Activated T-helper 1 cell treated with anti-CD3 and anti-CD28 coated beads, Interleukin-12 subunit alpha, Interleukin-12 subunit beta, Interleukin-2, Interleukin-4 antibody, amounts not matched to agents 30 ng/mL and 10 ng/mL and 1 ng/mL, durations not matched to agents 14 hours and 24 hours and 36 hours (primary cell): ENCODE measurements around the gene TRIM50. TPM values are rescaled to one million over a fixed set of nuclear protein-coding genes. Genes with fewer than 3 reads are reported as not detected.
A peak's percentile ranks its signal among the peaks of the same experiment; 100 is the strongest.
"Not testable (repeated sequence)": the region's sequence is repeated elsewhere in the genome, so short reads cannot be mapped to it uniquely, and the experiment has no call there.

Experiments used
- DNase-seq: peaks from one replicate; pipeline ENCODE4 v3.0.0; 2021; ENCODE audit warnings: low spot score
- H3K27ac Mint-ChIP-seq: one replicate; pipeline ENCODE4 v1.8.0; 2021; ENCODE audit warnings: mild to moderate bottlenecking, mixed read lengths
- H3K27me3 Mint-ChIP-seq: one replicate; pipeline ENCODE4 v1.8.0; 2022; ENCODE audit warnings: mild to moderate bottlenecking, moderate library complexity, mixed read lengths; ENCODE audit not compliant: insufficient read depth
- H3K36me3 Mint-ChIP-seq: one replicate; pipeline ENCODE4 v1.8.0; 2021; ENCODE audit warnings: low read depth, mixed read lengths
- H3K4me1 Mint-ChIP-seq: one replicate; pipeline ENCODE4 v1.8.0; 2021; ENCODE audit warnings: low read depth, mixed read lengths
- H3K4me3 Mint-ChIP-seq: one replicate; pipeline ENCODE4 v1.8.0; 2021; ENCODE audit warnings: mild to moderate bottlenecking, moderate library complexity, mixed read lengths
- H3K9me3 Mint-ChIP-seq: one replicate; pipeline ENCODE4 v1.8.0; 2021; ENCODE audit warnings: mixed read lengths
- intact Hi-C: fragments of 100-400 bp; cut with micrococcal nuclease; formaldehyde crosslinking; loops from one replicate; pipeline ENCODE4 v1.15.1; 2024
- total RNA-seq: library from RNA; stranded (reverse); gene quantifications from 2 replicates; pipeline ENCODE4 v1.2.3, GENCODE V29; 2022

TRIM50 gene
- total RNA-seq, 1 donor from 2014 or later = not detected

DNA sequence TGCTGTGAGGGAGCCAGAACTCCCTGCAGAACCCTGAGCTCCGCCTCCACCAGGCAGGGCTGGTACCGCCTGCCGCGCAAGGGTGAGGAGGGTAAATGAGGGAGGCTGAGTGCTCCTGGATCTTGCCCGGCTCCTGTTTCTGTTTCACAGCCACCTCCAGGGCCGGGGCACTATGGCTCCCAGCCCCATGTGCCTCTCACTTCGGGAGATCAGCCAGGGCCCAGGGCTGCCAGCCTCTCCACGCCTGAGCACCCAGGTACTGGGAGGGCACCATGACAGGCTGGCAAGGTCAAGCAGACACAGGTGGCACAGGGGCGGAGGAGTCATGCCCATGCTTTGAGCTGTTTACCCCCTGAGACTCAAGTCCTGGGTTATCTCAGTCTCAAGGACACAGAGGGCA lies 8.3 kb downstream of the TRIM50 start:
- H3K27ac Mint-ChIP-seq, intact Hi-C loops, DNase-seq, H3K27me3 Mint-ChIP-seq, H3K4me1 Mint-ChIP-seq, H3K4me3 Mint-ChIP-seq, H3K9me3 Mint-ChIP-seq, H3K36me3 Mint-ChIP-seq: not testable (repeated sequence)

DNA sequence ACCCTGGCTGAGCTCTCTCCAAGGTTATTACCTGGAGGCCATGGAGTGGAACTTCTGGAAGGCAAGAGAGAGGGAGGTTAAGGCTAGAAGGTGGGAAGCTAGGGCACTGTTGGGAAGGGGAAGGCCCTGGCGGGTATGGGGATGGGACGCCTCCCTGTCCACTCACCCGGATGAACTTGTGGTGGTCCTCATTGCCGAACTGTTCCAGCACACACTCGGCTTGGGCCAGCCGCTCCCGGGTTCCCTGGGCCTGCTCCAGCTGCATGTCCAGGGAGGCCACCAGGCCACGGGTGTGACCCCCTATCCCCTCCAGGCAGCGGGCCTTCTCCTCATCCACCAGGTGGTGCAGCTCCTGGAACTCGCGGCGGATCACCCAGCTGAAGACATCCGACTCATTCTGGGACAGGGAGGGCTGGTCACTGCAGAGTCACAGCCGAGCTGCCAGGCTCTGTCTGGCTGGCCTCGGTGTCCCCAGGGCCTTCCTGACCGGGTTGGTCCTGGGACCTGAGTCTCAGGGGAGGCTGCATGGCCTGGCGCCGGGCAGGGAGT lies 9.2 kb downstream of the TRIM50 start:
- H3K9me3 Mint-ChIP-seq, H3K36me3 Mint-ChIP-seq, intact Hi-C loops, H3K4me3 Mint-ChIP-seq, H3K27me3 Mint-ChIP-seq, H3K4me1 Mint-ChIP-seq, DNase-seq, H3K27ac Mint-ChIP-seq: not testable (repeated sequence)

DNA sequence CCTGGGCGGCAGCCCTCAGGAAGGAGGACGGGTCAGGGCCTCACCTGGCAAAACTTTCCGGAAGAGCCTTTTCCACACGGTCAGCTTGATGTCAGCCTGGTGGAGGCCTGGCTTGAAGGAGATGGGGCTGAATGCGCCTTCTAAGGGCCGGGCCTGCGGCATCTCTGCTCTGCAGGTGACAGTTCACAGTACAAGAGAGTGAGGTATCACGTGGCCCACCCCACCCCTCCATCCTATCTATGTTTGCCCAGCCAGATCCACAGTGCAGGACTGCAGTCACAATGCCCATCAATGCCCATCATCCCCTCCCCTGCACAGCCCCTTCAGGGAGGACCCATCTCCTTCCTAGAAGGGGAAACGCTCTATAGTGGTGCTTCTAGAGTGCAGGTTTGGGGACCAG lies 11.4 kb downstream of the TRIM50 start:
- no peak for DNase-seq
- Mint-ChIP-seq H3K4me1 (no peaks in the 10 kb centered on the region), H3K9me3 (no peaks in the 10 kb centered on the region), H3K27me3 (no peaks in the 10 kb centered on the region), H3K4me3 (no peak overlapping the region), H3K36me3 (no peaks in the 10 kb centered on the region), H3K27ac (no peak overlapping the region)
- intact Hi-C loops = no loop called here

DNA sequence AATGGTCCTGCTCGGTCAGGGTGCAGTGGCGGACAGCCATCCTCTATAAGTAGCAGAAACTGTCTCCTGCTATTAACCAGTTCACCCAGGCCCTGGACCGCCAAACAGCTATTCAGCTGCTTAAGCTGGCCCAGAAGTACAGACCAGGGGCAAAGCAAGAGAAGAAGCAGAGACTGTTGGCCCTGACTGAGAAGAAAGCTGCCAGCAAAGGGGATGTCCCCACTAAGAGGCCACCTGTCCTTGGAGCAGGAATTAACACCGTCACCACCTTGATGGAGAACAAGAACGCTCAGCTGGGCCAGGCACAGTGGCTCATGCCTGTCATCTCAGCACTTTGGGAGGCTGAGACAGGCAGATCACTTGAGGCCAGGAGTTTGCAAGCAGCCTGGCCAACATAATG lies 13.6 kb downstream of the TRIM50 start:
- Mint-ChIP-seq H3K4me3 (no peak overlapping the region), H3K27me3 (no peaks in the 10 kb centered on the region), H3K27ac (no peak overlapping the region), H3K9me3 (no peaks in the 10 kb centered on the region), H3K36me3 (no peaks in the 10 kb centered on the region), H3K4me1 (no peaks in the 10 kb centered on the region)
- intact Hi-C loops = no loop called here
- no peak for DNase-seq

DNA sequence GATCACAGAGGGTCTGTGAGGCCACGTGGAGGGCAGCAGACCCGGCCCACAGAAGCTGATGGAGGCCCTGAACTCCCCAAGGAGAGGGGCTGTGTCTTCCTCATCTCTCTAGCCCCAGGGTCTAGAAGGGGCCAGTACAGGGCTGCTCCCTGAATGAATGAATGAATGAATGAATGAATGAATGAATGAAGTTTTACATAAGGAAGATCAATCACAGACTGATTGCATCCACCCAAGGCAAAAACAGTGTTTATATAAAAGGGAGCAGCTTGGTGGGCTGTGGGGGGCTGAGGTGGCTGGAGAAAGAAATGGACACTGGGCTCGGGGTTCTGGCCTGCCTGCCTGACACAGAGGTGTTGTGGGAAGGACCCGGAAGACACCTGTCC lies 14.4 kb downstream of the TRIM50 start:
- Mint-ChIP-seq H3K36me3 (peaks cover 4% of the 10 kb centered on the region), H3K27me3 (no peaks in the 10 kb centered on the region), H3K4me3 (no peak overlapping the region)

DNA sequence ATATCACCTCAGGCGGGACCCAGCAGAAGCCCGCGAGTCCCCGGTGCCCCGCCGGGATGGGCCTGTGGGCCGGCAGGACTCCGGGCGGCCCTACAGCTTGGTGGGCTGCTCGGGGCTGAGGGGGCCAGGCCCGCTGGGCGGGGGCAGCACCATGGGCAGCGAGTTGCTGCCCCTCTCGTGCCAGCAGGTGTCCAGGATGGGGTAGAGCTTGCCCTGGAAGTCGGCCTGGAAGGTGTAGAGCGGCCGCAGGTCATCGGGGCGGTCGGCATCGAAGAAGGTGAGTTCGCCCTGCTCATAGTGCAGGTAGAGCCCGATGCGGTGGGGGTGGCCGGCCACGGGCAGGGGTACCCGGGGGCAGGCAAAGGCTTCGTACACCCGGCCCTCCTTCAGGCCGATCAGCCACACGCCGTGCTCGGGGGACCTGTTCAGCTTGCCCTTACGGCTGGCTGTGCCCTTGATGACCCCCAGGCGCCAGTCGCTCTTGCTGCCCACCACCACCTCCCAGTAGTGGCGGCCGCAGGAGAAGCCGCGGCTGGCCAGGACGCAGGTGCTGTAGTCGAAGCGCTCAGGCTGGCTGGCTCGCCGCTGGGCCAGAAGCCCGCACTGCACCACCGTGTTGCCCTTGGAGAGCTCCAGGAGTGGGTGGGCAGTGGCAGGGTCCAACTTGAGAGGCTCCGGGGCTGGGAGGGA lies 14.9 kb downstream of the TRIM50 start:
- no peaks in the 10 kb centered on the region for H3K27me3 Mint-ChIP-seq
- no peak overlapping the region for H3K27ac Mint-ChIP-seq
- no peaks in the 10 kb centered on the region for H3K9me3 Mint-ChIP-seq
- peaks cover 8% of the 10 kb centered on the region for H3K4me1 Mint-ChIP-seq
- H3K4me3 Mint-ChIP-seq = no peak overlapping the region
- intact Hi-C loops = no loop called here
- DNase-seq = no peak
- peaks cover 4% of the 10 kb centered on the region for H3K36me3 Mint-ChIP-seq

More for the DNA sequence above, 14.4 kb downstream of the TRIM50 start:
- peaks cover 4% of the 10 kb centered on the region for H3K4me1 Mint-ChIP-seq
- intact Hi-C loops = no loop called here
- no peak overlapping the region for H3K27ac Mint-ChIP-seq
- no peak for DNase-seq
- H3K9me3 Mint-ChIP-seq = no peaks in the 10 kb centered on the region

DNA sequence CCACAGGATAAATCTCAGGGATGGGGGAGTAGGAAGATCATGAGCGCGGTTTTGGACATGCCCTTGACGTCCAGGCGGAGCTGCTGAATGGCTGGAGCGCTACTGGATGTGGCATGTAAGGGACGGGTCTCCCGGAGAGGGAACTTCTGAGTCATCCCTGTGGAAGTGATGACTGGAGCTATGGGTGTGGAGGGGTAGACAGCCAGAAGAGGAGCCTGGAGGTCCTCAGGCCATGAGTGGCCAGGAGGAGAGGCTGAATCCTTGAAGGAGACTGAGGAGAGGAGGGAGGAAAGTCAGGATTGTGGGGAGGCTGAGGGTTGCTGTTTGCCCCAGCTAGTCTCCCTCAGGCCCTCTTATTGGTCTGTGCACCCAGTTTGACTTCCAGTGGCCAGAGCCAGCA lies 16.5 kb downstream of the TRIM50 start:
- H3K4me1 Mint-ChIP-seq = peaks cover 22% of the 10 kb centered on the region
- H3K27ac Mint-ChIP-seq = peak overlapping the region; percentile 15
- intact Hi-C loops, DNase-seq, H3K4me3 Mint-ChIP-seq, H3K9me3 Mint-ChIP-seq, H3K27me3 Mint-ChIP-seq: not testable (repeated sequence)
- peaks cover 15% of the 10 kb centered on the region for H3K36me3 Mint-ChIP-seq

DNA sequence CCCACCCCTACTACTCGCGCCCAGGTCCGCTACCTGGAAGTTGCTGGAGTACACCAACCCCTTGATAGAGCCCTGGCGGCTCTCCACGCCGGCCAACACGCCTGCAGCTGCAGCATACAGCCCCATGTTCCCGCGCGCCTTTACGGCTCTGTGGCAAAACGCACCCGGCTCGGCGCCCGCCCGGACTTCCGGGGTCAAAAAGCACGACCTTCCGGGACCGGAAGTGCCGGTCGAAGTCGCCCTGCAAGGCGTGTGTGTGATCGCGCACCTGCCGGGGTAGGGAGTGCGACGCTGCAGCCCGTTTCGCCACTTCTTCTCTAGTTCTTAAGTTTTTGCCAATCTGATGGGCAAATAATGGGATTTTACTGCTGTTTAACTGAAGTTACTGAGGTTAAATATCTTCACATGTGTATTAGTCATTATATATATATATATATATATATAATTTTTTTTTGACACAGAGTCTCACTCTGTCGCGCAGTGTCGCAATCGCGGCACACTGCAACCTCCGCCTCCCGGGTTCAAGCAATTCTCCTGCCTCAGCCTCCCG lies 19.1 kb downstream of the TRIM50 start, which contains the start of gene NSUN5:
TSS of gene NSUN5 (minus strand) at position 162 of the 550 bp plus-strand sequence. CDS start at position 126, 36 bp downstream.
- peaks cover 25% of the 10 kb centered on the region for H3K36me3 Mint-ChIP-seq
- H3K27me3 Mint-ChIP-seq = no peaks in the 10 kb centered on the region
- no peaks in the 10 kb centered on the region for H3K9me3 Mint-ChIP-seq
- H3K4me3 Mint-ChIP-seq = peak within 1 kb of the TSS; percentile 100
- intact Hi-C loops = loop anchor here (1.0 kb wide), 1 partner anchor 214 kb away; the partner anchor contains the start of gene BAZ1B
- peaks cover 27% of the 10 kb centered on the region for H3K4me1 Mint-ChIP-seq
- DNase-seq = peak; percentile 88
- H3K27ac Mint-ChIP-seq = peak within 1 kb of the TSS; percentile 96

DNA sequence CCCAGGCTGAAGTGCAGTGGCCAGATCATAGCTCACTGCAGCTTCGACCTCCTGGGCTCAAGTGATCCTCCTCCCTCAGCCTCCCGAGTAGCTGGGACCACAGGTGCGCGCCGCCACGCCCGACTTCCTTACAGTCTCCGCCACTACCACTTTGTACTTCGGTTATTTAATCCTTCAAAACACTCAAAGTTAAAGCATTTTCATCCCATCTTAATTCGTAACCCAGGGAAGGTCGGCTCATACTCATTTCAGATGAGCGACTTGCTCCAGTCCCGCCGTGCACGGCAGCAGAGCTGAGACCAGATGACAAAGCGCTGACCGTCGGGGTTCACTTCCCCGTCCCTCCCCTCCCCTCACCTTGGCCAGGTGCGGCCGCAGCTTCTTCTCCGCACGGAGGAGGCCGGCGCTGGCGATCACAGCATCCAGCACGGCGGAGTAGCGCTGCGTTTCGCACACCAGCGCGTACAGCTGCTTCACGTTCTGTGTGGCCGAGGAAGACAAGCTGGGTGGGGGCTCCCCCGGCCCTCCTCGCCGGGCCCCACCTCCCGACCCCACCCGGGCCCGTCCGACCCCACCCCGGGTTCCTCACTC lies 19.7 kb downstream of the TRIM50 start:
- H3K27me3 Mint-ChIP-seq = no peaks in the 10 kb centered on the region
- intact Hi-C loops = loop anchor here (1.0 kb wide), 1 partner anchor 214 kb away; the partner anchor contains the start of gene BAZ1B
- H3K4me1 Mint-ChIP-seq = peaks cover 27% of the 10 kb centered on the region
- no peak for DNase-seq
- H3K9me3 Mint-ChIP-seq = no peaks in the 10 kb centered on the region
- peak overlapping the region; percentile 96 for H3K27ac Mint-ChIP-seq
- peaks cover 28% of the 10 kb centered on the region for H3K36me3 Mint-ChIP-seq
- peak overlapping the region; percentile 100 for H3K4me3 Mint-ChIP-seq

DNA sequence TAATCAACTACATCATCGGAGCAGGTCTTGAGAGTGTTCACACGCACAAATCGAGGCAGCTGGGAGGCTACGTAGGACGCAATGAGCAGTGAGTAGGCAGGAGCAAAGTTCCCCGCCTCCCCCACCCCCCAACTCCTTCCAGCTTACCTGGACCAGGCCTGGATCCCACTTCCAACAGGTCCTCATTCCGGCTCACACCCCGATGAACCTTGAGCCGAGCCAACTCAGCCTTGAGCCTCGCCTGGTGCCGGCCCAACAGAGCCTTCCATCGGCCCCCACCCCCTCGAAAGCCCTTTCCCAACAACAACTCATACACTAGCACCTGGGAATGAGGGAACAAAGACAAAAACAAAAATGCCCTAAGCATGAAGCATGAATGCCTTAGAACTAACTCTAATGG lies 20.4 kb downstream of the TRIM50 start:
- DNase-seq = no peak
- H3K36me3 Mint-ChIP-seq = peaks cover 30% of the 10 kb centered on the region
- no peaks in the 10 kb centered on the region for H3K9me3 Mint-ChIP-seq
- H3K27ac Mint-ChIP-seq = peak overlapping the region; percentile 49
- H3K4me1 Mint-ChIP-seq = peaks cover 27% of the 10 kb centered on the region
- peak overlapping the region; percentile 100 for H3K4me3 Mint-ChIP-seq
- no peaks in the 10 kb centered on the region for H3K27me3 Mint-ChIP-seq
- intact Hi-C loops = no loop called here

DNA sequence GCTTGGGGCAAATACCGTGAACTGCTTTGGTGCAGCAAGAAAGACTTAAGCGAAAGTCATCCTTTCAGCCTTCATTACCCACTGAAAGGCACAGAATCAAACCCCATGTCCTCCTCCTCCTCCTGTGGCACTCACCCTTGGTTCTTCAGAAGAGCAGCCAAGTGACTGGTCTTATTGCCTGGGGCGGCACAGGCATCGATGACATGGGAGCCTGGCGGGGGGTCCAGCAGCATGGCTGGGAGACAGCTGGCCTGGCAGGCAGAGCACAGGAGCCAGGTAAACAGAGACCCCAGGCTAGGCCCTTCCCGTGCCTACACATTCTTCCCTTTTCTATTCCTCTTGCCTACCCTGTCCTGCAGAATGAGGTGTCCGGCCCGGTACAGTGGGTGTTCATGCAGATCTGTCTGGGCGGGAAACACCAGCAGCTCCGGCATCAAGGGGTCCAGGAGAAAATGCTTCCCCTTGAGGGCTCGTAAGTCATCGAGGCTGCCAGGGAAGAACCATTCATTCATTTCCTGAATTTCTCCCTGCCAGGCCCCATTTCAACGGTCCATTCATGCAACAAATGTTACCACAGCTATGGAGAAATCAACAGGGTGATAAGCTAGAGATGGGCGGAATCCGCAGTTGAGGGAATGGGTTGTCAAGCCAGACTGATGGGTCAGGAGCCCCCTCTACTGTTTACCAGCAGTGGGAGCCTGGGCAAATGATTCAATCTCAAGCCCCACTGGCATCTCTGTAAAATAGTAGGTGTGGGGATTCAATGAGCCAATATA lies 23.1 kb downstream of the TRIM50 start:
- Mint-ChIP-seq H3K36me3 (peaks cover 30% of the 10 kb centered on the region), H3K4me1 (peaks cover 27% of the 10 kb centered on the region)
- H3K4me3 Mint-ChIP-seq, H3K9me3 Mint-ChIP-seq, intact Hi-C loops, DNase-seq, H3K27ac Mint-ChIP-seq, H3K27me3 Mint-ChIP-seq: not testable (repeated sequence)

DNA sequence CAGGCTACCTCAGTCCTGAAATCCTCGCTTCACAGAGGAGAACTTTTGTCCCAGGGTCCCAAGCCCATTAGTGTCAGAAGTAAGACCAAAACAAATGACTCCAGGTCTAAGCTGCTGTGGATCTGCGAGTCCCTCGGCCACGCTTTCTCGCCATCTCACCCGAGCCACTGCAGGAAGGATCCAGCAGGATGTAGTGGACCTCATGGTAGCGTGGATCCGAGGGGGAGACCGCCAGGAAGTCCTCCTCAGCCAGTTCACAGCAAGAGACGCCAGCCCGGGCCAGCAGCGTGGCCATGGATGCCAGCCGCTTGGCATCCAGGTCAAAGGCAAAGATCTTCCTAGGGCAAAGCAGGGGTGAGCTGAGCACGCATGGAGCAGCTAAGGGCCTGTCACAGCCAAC lies 23.8 kb downstream of the TRIM50 start:
- peaks cover 30% of the 10 kb centered on the region for H3K36me3 Mint-ChIP-seq
- intact Hi-C loops = no loop called here
- H3K27me3 Mint-ChIP-seq = no peaks in the 10 kb centered on the region

More for the DNA sequence above, 23.8 kb downstream of the TRIM50 start:
- peaks cover 27% of the 10 kb centered on the region for H3K4me1 Mint-ChIP-seq
- no peak overlapping the region for H3K4me3 Mint-ChIP-seq
- DNase-seq = no peak
- H3K27ac Mint-ChIP-seq = no peak overlapping the region
- no peaks in the 10 kb centered on the region for H3K9me3 Mint-ChIP-seq
